ENCODE results near the gene CISD1.

CISD1 gene

DNA sequence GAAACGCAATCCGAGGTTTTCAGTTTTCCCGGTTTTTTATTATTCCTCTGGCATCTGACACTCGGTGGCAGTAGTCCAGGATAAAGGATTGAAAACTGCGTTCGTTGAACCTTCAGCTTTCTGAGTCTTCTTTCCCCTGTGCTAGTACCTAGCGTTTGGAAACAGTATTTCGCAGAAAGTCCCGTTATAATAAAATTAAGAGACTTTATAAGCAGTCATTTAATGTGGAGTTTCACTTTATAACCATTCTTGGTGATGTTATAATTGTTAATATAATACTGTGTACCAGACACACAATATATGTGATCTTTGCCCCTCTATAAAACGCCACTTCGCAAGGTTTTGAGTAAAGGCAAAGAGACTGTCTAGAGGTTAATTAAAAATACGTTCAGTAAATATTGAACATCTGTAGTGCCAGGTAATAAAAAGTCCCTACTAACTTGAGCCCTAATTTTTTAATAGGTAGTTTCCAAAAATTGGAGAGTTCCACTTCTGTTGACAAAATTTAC, 874 bp downstream of the CISD1 start:
- TF ChIP-seq REST (IDR thresholded peaks at IDR 0.05; ENCODE audit: insufficient read depth in 1 of 2, low read depth in 2 of 2, low read length in 2 of 2): no peak
- TF ChIP-seq SIN3A (IDR thresholded peaks at IDR 0.05; ENCODE audit: borderline replicate concordance, insufficient read depth, low read length): no peak
- TF ChIP-seq POLR2AphosphoS5 (IDR thresholded peaks at IDR 0.05; ENCODE audit: low read depth, low read length): no peak
- no peak for TF ChIP-seq TAF1 (IDR thresholded peaks at IDR 0.05; ENCODE audit: borderline replicate concordance, insufficient read depth, low read length)
- no peak for TF ChIP-seq FOXP2 (optimal IDR thresholded peaks at IDR 0.05; ENCODE audit: borderline replicate concordance, extremely low read depth, extremely low read length, insufficient read depth)

DNA sequence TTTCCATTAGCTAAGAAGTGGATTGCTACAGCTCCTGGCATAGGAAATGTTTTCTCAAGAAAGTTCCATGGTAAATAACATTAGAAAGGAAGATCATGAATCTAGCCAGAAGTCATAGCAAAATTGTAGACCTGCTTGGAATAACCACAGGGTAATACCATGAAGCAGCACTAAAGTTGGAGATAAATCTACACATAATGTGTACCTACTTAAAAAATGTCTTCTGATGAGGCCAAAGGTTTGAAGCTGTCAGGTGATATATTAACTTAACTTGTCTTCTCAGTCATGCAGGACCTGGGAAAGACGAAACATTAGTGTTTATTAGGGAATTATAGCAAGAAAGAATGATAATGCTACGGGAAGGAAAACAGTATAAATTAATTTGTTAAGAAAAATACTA, 6.3 kb downstream of the CISD1 start:
- no peak for TF ChIP-seq FOXP2 (optimal IDR thresholded peaks at IDR 0.05; ENCODE audit: borderline replicate concordance, extremely low read depth, extremely low read length, insufficient read depth)
- no peak for TF ChIP-seq REST (IDR thresholded peaks at IDR 0.05; ENCODE audit: insufficient read depth in 1 of 2, low read depth in 2 of 2, low read length in 2 of 2)
- TF ChIP-seq POLR2AphosphoS5 (IDR thresholded peaks at IDR 0.05; ENCODE audit: low read depth, low read length): no peak
- no peak for TF ChIP-seq TAF1 (IDR thresholded peaks at IDR 0.05; ENCODE audit: borderline replicate concordance, insufficient read depth, low read length)
- TF ChIP-seq SIN3A (IDR thresholded peaks at IDR 0.05; ENCODE audit: borderline replicate concordance, insufficient read depth, low read length): no peak

DNA sequence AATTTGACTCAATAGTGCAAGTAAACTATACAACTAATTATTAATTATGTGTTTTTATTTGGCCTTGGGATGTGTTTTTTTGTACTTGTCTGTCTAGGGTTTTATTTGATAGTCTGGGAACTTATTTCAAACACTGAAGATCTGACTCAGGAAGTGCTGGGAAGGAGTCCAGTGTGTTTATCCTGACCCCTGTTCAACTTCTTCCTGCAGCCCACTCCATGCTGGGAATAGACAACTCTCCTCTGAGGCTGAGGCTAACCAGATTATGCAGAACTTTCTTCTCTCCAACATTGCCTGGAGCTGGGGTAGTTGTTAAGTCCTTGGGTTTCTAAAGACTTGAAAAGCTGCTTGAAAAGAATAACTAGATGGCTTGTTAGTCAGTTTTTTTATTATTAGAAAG, 6.9 kb downstream of the CISD1 start:
- no peak for TF ChIP-seq SIN3A (IDR thresholded peaks at IDR 0.05; ENCODE audit: borderline replicate concordance, insufficient read depth, low read length)
- TF ChIP-seq TAF1 (IDR thresholded peaks at IDR 0.05; ENCODE audit: borderline replicate concordance, insufficient read depth, low read length): no peak
- no peak for TF ChIP-seq FOXP2 (optimal IDR thresholded peaks at IDR 0.05; ENCODE audit: borderline replicate concordance, extremely low read depth, extremely low read length, insufficient read depth)
- no peak for TF ChIP-seq REST (IDR thresholded peaks at IDR 0.05; ENCODE audit: insufficient read depth in 1 of 2, low read depth in 2 of 2, low read length in 2 of 2)
- no peak for TF ChIP-seq POLR2AphosphoS5 (IDR thresholded peaks at IDR 0.05; ENCODE audit: low read depth, low read length)

DNA sequence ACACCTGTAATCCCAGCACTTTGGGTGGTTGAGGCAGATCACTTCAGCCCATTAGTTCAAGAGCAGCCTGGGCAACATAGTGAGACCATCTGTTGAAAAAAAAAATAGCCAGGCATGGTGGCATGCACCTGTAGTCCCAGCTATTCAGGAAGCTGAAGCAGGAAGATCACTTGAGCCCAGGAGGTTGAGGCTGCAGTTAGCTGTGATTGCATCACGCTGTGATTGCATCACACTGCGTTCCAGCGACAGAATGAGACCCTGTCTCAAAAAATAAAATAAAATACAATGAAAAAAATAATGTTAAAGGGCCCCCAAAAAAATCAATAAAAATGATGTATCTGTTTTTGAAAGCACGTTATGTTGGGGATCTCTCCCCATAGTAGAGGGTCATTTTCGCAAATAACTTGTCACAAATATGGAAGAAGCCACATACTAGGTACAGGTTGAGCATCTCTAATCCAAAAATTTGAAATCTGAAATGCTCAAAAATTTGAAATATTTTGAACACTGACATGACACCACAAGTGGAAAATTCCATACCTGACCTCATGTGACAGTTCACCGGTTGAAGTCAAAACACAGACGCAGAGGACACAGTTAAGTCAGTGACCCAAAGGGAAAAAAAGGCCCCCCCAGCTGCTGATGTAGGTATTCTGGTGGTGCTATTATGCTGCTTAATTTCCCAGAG, 9.5 kb downstream of the CISD1 start:
- TF ChIP-seq FOXP2 (optimal IDR thresholded peaks at IDR 0.05; ENCODE audit: borderline replicate concordance, extremely low read depth, extremely low read length, insufficient read depth): no peak
- no peak for TF ChIP-seq SIN3A (IDR thresholded peaks at IDR 0.05; ENCODE audit: borderline replicate concordance, insufficient read depth, low read length)
- TF ChIP-seq REST (IDR thresholded peaks at IDR 0.05; ENCODE audit: insufficient read depth in 1 of 2, low read depth in 2 of 2, low read length in 2 of 2): no peak
